NCI-H526 (cell line): ENCODE results near the gene BCL2A1.
"Not testable (repeated sequence)": the region's sequence is repeated elsewhere in the genome, so short reads cannot be mapped to it uniquely, and the experiment has no call there.

Experiments
- DNase-seq, 2 experiments: peaks; one replicate each; lab custom pipeline; 2025; lab: John Stamatoyannopoulos, UW

Gene BCL2A1

GRCh38 chr15:79970624-79971434 lies at the start of gene BCL2A1:
BCL2A1 (minus strand) TSS chr15:79971196; CDS start chr15:79971119, 77 bp downstream.
- no peak for DNase-seq

GRCh38 chr15:80020731-80021130 lies 49.7 kb upstream of the BCL2A1 start:
- no peak for DNase-seq

- not testable (repeated sequence) for DNase-seq
These were observed 49.2 kb upstream of the BCL2A1 start for GRCh38 chr15:80020149-80020548.

GRCh38 chr15:80019168-80019745 lies 48.3 kb upstream of the BCL2A1 start:
- no peak for DNase-seq

- not testable (repeated sequence) for DNase-seq
These were observed 46.1 kb upstream of the BCL2A1 start for GRCh38 chr15:80017139-80017538.

- not testable (repeated sequence) for DNase-seq
These were observed 45.5 kb upstream of the BCL2A1 start for GRCh38 chr15:80016506-80016905.

- no peak for DNase-seq
These were observed 44.2 kb upstream of the BCL2A1 start for GRCh38 chr15:80015156-80015555.

GRCh38 chr15:80014186-80014585 lies 43.2 kb upstream of the BCL2A1 start:
- DNase-seq = not testable (repeated sequence)

- no peak for DNase-seq
These were observed 41.2 kb upstream of the BCL2A1 start for GRCh38 chr15:80012060-80012726.

GRCh38 chr15:80011596-80011995 lies 40.6 kb upstream of the BCL2A1 start:
- DNase-seq = no peak

GRCh38 chr15:80011041-80011523 lies 40.1 kb upstream of the BCL2A1 start:
- not testable (repeated sequence) for DNase-seq

GRCh38 chr15:80010131-80010673 lies 39.2 kb upstream of the BCL2A1 start:
- DNase-seq = no peak

- no peak for DNase-seq
These were observed 36.5 kb upstream of the BCL2A1 start for GRCh38 chr15:80007532-80007931.

- no peak for DNase-seq
These were observed 36.0 kb upstream of the BCL2A1 start for GRCh38 chr15:80006946-80007345.

GRCh38 chr15:80003934-80004472 lies 33.0 kb upstream of the BCL2A1 start:
- no peak for DNase-seq

GRCh38 chr15:80003171-80003570 lies 32.2 kb upstream of the BCL2A1 start:
- no peak for DNase-seq

GRCh38 chr15:80002267-80002666 lies 31.3 kb upstream of the BCL2A1 start:
- DNase-seq = no peak

- DNase-seq = no peak
These were observed 23.6 kb upstream of the BCL2A1 start for GRCh38 chr15:79994615-79995014.

- no peak for DNase-seq
These were observed 20.8 kb upstream of the BCL2A1 start for GRCh38 chr15:79991826-79992225.

- no peak for DNase-seq
These were observed 20.0 kb upstream of the BCL2A1 start for GRCh38 chr15:79990997-79991334.

GRCh38 chr15:79990280-79990996 lies 19.4 kb upstream of the BCL2A1 start:
- DNase-seq = no peak

- no peak for DNase-seq
These were observed 18.7 kb upstream of the BCL2A1 start for GRCh38 chr15:79989682-79990081.
